K562 (cell line): ENCODE results near the gene LYSMD4. TPM values are rescaled to one million over a fixed set of nuclear protein-coding genes. Genes with fewer than 3 reads are reported as not detected.

ENCODE experiments used
- ADNP ChIP-seq: fragments of 200-800 bp; sonication (Bioruptor generic); IDR thresholded peaks from 2 replicates; pipeline ENCODE4 v1.6.1; 2016; ENCODE audit warnings: missing genetic modification characterization, missing compliant biosample characterization
- C11orf30 ChIP-seq: fragments of 450-650 bp; IDR thresholded peaks from 2 replicates; pipeline ENCODE4 v1.6.1; 2016; ENCODE audit warnings: low read depth, mild to moderate bottlenecking
- EZH2 ChIP-seq: IDR thresholded peaks from 2 replicates; pipeline ENCODE4 v1.6.1; 2012; ENCODE audit warnings: low read depth, mild to moderate bottlenecking, inconsistent platforms, low read length, borderline replicate concordance
- IRF9 ChIP-seq: fragments of 450-650 bp; IDR thresholded peaks from 2 replicates; pipeline ENCODE4 v1.6.1; 2016; ENCODE audit warnings: missing biosample characterization, missing genetic modification characterization
- PML ChIP-seq: IDR thresholded peaks from 2 replicates; pipeline ENCODE4 v1.6.1; 2012; ENCODE audit warnings: low read length, inconsistent platforms
- PRDM10 ChIP-seq: fragments of 450-650 bp; IDR thresholded peaks from 2 replicates; pipeline ENCODE4 v1.6.1; 2018; ENCODE audit not compliant: partially characterized antibody
- RCOR1 ChIP-seq, 2 experiments: IDR thresholded peaks; 2 replicates each; pipeline ENCODE4 v1.6.1; 2012; ENCODE audit warnings: low read depth in 2 of 2, low read length in 2 of 2, borderline replicate concordance in 1 of 2, improper control_type of control experiment in 1 of 2
- WHSC1 ChIP-seq: IDR thresholded peaks from one replicate; pipeline ENCODE4 v1.6.1; 2012; ENCODE audit warnings: low read length, control low read depth, inconsistent platforms
- ZBTB7A ChIP-seq: IDR thresholded peaks from 2 replicates; pipeline ENCODE4 v1.6.1; 2011; ENCODE audit warnings: low read depth, mild to moderate bottlenecking, low read length, moderate library complexity, borderline replicate concordance; ENCODE audit not compliant: control insufficient read depth
- ZNF354B ChIP-seq: fragments of 250-450 bp; sonication (Bioruptor Pico); IDR thresholded peaks from 2 replicates; pipeline ENCODE4 v1.4.0; 2020
- ZNF584 ChIP-seq: fragments of 200-800 bp; sonication (Bioruptor generic); IDR thresholded peaks from 2 replicates; pipeline ENCODE4 v1.6.1; 2016; ENCODE audit warnings: low read depth, mild to moderate bottlenecking, missing genetic modification characterization, missing compliant biosample characterization
- polyA plus RNA-seq, 8 experiments: library from polyadenylated mRNA; depleted of rRNA in 4 of 8; stranded (reverse) in 5 of 8; unstranded in 3 of 8; fragments of >200 nt; fragmentation: Nextera tagmentation in 2 of 8; fragmentation: Illumina TruSeq in 1 of 8; extraction: Ambion mirVana in 2 of 8; extraction: Trizol in 1 of 8; gene quantifications; 2 replicates each; pipeline versions ENCODE4 v1.2.1 to v1.2.3, GENCODE V29; 2011 to 2014; ENCODE audit warnings: inconsistent platforms in 1 of 8, missing spikeins in 1 of 8
- total RNA-seq, 7 experiments: library from RNA; depleted of rRNA in 6 of 7; stranded (reverse); fragments of >200 nt in 6 of 7; fragmentation: Illumina TruSeq in 2 of 7; extraction: Trizol in 2 of 7; gene quantifications; 2 replicates each; pipeline versions ENCODE4 v1.2.1 to v1.2.3, GENCODE V29; 2011 to 2021; ENCODE audit warnings: low replicate concordance in 1 of 7

The LYSMD4 gene
- total and polyA plus RNA-seq, 9 of the 15 experiments (the other 6 are each of a cell fraction or from before 2014, with no cell fraction given), result 0.46 to 3.1 (median 2.0) TPM

- TF ChIP-seq C11orf30, result no peak
- TF ChIP-seq PRDM10, result no peak
- TF ChIP-seq WHSC1, result no peak
- no peak for TF ChIP-seq ZNF354B
- no peak for TF ChIP-seq IRF9
- TF ChIP-seq ADNP (tag), result no peak
- TF ChIP-seq ZNF584 (CRISPR knock-in tag), result no peak
- no peak for TF ChIP-seq EZH2
- TF ChIP-seq PML, result no peak
- TF ChIP-seq ZBTB7A, result no peak
- no peak for TF ChIP-seq RCOR1 (IDR thresholded peaks at IDR 0.05; ENCODE audit: borderline replicate concordance in 1 of 2, low read depth in 2 of 2, low read length in 2 of 2)
Observed at GRCh38 chr15:99764522-99764921, 31.3 kb upstream of the LYSMD4 start (continued).
